GM21529 (cell line): ENCODE measurements around the gene NAV1.
"Not testable (repeated sequence)": the region's sequence is repeated elsewhere in the genome, so short reads cannot be mapped to it uniquely, and the experiment has no call there.

Experiments
- ATAC-seq: cut with Tn5 transposase; IDR thresholded peaks from one replicate; pipeline ENCODE4 v1.9.1; 2021; ENCODE audit not compliant: unreplicated experiment

The NAV1 gene

DNA sequence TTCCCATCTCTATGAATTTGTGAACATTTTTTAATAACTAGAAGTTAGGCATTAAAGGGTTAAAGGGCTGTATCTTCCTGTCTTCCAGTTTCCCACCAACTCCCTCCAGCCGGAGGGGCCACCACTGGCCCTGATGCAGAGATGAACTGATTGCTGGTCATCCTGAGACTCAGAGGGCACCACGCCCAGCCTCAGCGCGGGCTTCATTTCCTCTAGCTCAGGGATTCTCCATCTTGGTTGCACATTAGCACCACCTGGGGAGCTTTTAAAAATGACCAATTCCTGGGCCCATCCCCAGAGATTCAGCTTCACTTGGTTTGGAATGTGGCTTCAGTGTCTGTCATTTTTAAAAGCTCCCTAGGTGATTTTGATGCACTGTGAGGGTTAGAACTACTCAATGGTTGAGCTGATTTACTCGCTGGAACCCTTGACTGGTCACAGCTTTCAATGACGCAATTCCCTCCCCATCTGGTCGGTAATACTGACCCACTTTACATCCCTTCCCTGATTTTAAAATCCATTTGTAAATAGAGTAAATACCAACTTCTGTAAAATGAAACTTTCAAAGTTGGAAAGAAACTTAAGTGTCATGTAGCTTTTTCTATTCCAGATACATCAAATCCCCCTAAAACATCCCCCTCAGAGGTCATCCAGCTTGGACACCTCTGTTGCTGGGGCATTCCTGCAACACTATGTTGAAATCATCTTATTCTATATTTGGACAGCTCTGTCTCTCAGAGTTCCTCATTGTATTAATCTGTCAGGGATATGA is 5.1 kb downstream of the NAV1 start:
- ATAC-seq = no peak

DNA sequence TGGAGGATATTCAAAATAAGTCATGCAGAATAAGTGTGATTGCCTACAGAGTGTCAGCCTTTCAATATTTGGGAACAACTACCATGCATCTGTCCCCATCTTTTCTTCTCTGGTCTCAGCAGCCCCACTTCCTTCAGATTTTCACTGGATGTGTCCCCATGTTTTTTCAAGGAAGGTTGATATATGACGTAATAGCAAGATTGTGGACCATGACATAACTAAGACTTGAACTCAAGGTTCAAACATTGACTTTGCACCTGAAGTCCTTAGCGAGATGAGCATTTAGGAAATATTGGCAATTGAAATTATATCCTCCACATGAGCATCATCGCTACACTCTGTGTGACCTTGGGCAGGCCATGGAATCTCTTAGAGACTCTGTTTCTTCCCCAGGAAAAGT is 5.8 kb downstream of the NAV1 start:
- no peak for ATAC-seq

GRCh38 chr1:201545851-201546492 is 7.0 kb downstream of the NAV1 start:
- ATAC-seq = no peak

GRCh38 chr1:201549522-201549921 is 10.6 kb downstream of the NAV1 start:
- not testable (repeated sequence) for ATAC-seq

DNA sequence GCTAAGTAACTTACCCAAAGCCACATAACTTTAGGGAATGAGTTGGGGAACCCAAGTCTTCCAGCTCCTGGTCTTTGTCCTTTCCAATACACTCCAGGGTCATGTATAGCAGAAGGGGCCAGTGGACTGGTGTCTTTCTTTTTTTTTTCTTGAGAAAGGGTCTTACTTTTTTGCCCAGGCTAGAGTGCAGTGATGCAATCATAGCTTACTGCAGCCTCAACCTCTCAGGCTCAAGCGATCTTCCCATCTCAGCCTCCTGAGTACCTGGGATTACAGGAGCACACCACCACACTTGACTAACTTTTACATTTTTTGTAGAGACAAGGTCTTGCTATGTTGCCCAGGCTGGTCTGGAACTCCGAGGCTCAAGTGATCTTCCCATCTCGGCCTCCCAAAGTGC is 12.2 kb downstream of the NAV1 start:
- ATAC-seq = no peak

- ATAC-seq = no peak
Observed at GRCh38 chr1:201551877-201552731, 13.2 kb downstream of the NAV1 start.

- ATAC-seq = no peak
Observed at GRCh38 chr1:201552941-201553351, 14.0 kb downstream of the NAV1 start.

DNA sequence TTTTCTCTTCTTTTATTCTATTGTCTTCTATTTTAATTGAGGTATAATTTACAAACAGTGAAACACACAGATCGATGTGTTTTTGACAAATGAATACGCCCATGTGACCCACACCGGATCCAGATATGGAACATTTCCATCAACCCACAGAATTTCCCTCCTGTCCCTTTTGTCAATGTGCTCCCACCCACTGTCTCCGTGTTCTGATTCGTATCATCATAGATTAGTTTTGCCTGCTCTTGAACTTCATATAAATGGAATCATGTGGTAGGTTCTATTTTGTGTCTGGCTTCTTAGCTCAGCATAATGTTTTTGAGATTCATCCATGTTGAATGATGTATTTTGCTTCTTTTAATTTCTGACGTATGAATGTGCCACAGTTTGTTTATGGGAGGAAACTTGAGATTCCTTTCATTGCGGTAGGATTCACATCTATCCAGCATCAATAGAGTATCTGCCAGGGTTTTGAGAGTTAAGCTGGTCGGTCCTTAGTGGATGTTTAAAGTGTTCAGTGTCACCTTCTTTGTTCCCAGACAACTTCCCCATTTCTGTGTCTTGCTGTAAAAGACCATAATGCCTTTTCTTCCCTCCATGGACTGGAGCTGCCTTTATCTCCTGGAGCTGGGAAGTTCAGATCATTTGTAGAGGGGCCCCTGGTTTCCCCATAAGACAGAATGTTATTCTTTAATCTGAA is 14.7 kb downstream of the NAV1 start:
- ATAC-seq = no peak

DNA sequence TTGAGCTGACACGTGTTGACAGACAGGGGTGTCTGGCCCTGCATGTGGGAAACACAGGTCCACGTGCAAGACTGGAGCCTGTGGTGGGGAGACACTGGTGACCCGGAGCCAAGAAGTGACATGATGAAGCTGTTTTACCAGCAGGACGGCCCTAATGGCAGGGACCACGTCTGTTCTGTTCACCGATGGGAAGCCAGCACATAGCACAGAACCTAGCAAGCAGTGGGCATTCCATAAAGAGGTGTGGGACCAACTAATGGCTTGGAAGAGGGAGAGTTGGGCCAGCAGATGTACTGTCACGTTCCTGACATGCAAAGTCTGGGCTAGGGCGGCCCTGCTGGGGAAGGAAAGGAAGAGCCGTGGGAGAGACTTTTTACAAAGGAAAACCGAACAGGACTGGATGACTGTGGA is 15.3 kb downstream of the NAV1 start:
- no peak for ATAC-seq

GRCh38 chr1:201554789-201555592 is 16.1 kb downstream of the NAV1 start:
- no peak for ATAC-seq

DNA sequence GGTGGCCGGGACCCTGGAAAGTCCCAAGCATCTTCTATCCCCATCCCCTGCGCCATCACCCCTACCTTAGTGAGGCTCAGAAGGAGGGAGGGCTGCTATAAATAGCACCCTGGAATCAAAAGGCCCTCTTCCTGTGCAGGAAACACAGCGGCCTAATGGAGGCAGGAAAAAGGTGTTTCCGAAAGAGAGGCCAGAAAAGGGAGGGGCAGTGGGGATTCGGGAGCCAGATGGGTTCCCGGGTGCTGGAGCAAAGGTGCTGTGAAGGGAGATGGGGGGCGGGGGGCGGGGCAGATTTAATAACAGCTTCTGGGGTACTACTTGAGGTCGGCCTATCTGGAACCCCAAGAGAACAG is 16.6 kb downstream of the NAV1 start:
- ATAC-seq = no peak

GRCh38 chr1:201556841-201557571 is 18.1 kb downstream of the NAV1 start:
- no peak for ATAC-seq

DNA sequence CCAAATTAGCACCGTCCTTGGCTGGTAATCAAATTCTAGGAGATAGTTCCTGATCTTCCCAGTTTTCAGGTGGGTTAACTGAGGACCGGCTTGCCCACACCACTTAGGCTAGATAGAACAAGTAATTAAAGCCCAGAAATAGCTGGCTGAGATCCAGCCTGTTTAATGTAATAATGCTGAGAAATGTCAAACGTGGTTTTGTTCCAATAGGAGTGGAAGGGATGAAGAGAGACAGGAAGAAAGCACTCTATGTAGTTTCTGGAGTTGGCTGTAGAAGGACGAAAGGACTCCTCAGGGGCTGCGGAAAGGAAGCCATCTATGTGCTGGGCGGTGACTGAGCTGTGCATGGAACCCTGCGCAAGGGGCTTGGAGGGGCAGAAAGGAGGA is 18.6 kb downstream of the NAV1 start:
- no peak for ATAC-seq

DNA sequence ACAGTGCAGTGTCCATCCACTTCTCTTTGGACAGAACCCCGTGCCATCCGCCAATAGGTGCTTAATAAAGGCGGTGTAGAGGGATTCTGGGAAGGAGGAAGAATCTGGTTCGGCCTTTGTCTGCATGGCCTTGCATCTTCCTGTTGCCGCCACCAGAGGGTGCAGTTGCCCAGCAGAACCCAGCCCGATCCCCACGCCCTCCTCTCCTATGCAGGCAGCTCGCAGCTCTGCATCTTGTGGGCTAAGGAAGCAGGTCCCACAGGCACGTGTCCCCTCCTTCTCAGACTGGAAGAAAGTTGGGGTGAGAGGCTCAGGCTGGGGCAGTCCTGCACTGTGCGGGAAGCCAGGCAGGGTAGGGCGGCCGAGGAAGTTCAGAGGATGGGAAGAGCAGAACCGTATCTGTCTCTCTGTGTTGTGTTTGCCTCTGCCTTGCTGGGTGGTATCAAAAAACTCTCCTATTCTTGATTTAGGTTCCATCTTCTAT is 20.8 kb downstream of the NAV1 start:
- ATAC-seq = peak; percentile 87

DNA sequence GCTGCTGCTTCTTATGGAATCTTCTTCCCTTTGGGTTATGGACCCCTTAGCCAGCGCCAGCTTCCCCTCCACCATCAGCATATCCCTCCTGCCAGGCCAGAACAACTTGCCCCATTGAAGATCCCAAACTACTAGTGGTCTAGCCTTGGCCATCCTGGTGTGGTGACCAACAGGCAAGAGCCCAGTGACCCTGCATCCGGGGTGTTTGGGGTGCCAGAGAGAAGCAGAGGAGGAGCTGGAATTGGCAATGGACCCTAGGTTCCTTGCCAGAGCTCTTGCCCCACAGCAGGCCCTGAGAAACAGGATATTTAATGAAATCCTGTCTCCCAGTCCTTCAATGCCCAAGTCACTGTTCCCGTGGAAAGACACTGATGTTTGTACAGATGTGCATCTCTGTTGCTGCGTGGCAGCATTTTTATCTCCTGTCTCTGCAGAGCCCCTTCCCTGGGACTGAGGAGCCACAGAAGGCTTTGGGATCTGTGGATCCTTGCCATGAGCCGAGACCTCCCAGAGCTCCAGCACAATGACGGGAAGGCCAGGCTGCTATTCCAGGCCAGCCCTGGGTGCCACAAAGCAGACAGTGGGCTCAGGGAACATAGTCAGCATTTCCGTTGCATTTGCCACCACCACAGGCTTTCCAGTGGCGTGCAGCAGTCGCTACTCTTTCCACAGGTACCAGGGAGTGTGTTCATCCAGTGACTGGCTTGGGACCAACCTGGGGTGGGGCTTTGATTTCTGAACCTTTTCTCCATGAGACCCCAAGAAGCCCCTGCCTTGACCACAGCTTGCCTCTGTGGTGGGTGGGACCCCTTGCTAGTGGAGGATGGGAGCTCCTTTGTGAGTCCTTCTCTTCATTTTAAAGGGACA is 21.6 kb downstream of the NAV1 start:
- ATAC-seq = no peak

GRCh38 chr1:201561195-201561564 is 22.3 kb downstream of the NAV1 start:
- no peak for ATAC-seq

- ATAC-seq = no peak
Observed at GRCh38 chr1:201561601-201562000, 22.7 kb downstream of the NAV1 start.

DNA sequence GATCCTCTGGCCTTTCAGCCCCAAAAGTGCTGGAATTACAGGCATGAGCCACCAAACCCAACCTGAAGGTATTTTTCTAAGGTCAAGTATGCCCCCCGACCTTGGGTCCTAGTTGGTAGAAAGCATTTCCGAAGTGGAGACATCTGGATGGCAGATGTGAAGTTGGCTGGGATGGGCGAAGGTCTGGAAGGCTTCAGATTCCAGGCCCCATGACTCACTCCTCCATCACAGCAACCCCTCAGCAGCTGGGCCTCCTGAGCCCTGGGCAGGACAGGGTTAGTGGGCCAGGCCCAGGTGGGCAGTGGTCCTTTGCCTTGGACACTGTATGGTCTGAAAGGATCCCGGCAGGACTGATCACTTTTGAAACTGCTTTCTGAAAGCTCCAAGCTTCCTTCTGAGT is 23.3 kb downstream of the NAV1 start:
- ATAC-seq = no peak
